HepG2 (cell line): ENCODE results near the gene BSG. TPM values are rescaled to one million over a fixed set of nuclear protein-coding genes. Genes with fewer than 3 reads are reported as not detected.

Experiments
- ATAC-seq: fragments of 200-7000 bp; cut with Tn5 transposase; 3 replicates; pipeline ENCODE4 v1.9.1; 2020; ENCODE audit warnings: mild to moderate bottlenecking, moderate library complexity
- BruUV-seq: library from RNA; stranded (reverse); fragments of 400-500 nt; replicated peaks from 2 replicates; lab custom pipeline; 2021; lab: Mats Ljungman, UMichigan
- CTCF ChIA-PET: fragments of 300-600 bp; formaldehyde crosslinking; extraction: SDS; loops from one replicate; lab custom pipeline; 2021; ENCODE audit warnings: low total read pairs, inconsistent platforms, low intra/inter-chr PET ratio; lab: Yijun Ruan, JAX
- POLR2A ChIA-PET: fragments of 350-600 bp; sonication (Branson Sonifier 250); formaldehyde crosslinking; loops from one replicate; lab custom pipeline; 2020; ENCODE audit warnings: antibody characterized with exemption, inconsistent platforms; lab: Yijun Ruan, JAX
- DNase-seq: peaks from one replicate; pipeline ENCODE4 v3.0.0-alpha.2; 2015; ENCODE audit warnings: low spot score
- FAIRE-seq: peaks from 3 replicates; lab custom pipeline; 2011; peaks lifted over from hg19 to GRCh38; lab: Jason Lieb, UNC
- H2AFZ ChIP-seq: one replicate; pipeline ENCODE4 v1.6.1; 2011; ENCODE audit warnings: low read length, inconsistent platforms
- H3K27ac ChIP-seq: fragments of 300-600 bp; 3 replicates; pipeline ENCODE4 v1.8.0; 2011; ENCODE audit warnings: mixed run types, mild to moderate bottlenecking, mixed read lengths, low read length, inconsistent platforms; ENCODE audit not compliant: insufficient read depth; ENCODE audit errors: extremely low read length
- H3K27me3 ChIP-seq, 2 experiments: fragments of 200-600 bp in 1 of 2; 2 replicates in 1 of 2; 3 replicates in 1 of 2; pipeline versions ENCODE4 v1.6.0 to v1.8.0; 2011; ENCODE audit warnings: low read length in 2 of 2, mild to moderate bottlenecking in 2 of 2, moderate library complexity in 2 of 2, inconsistent platforms in 1 of 2; ENCODE audit not compliant: insufficient read depth in 2 of 2, control insufficient read depth in 1 of 2
- H3K36me3 ChIP-seq, 2 experiments: fragments of 200-600 bp in 1 of 2; replicated peaks in 1 of 2; 2 replicates in 1 of 2; 3 replicates in 1 of 2; pipeline versions ENCODE4 v1.5.1 to v1.8.0; 2011; ENCODE audit warnings: low read length in 2 of 2, inconsistent platforms in 1 of 2; ENCODE audit not compliant: insufficient read depth in 2 of 2, control insufficient read depth in 1 of 2
- H3K4me1 ChIP-seq: 2 replicates; pipeline ENCODE4 v1.5.1; 2012; ENCODE audit warnings: low read length, inconsistent platforms; ENCODE audit not compliant: insufficient read depth
- H3K4me2 ChIP-seq: 2 replicates; pipeline ENCODE4 v1.6.0; 2011; ENCODE audit warnings: low read depth, low read length, inconsistent platforms
- H3K4me3 ChIP-seq, 3 experiments: fragments of 200-600 bp in 1 of 3; sonication (generic), shearing (Covaris generic) in 1 of 3; replicated peaks in 1 of 3; 2 replicates each; pipeline ENCODE4 v1.5.1; 2011 to 2016; ENCODE audit warnings: low read length in 3 of 3, inconsistent platforms in 2 of 3, low read depth in 2 of 3, mild to moderate bottlenecking in 2 of 3, control low read depth in 1 of 3, mixed read lengths in 1 of 3; ENCODE audit not compliant: insufficient read depth in 1 of 3
- H3K79me2 ChIP-seq: one replicate; pipeline ENCODE4 v1.6.1; 2011; ENCODE audit warnings: low read length, inconsistent platforms; ENCODE audit not compliant: insufficient read depth
- H3K9ac ChIP-seq: 2 replicates; pipeline ENCODE4 v1.6.0; 2011; ENCODE audit warnings: mild to moderate bottlenecking, low read depth, low read length, inconsistent platforms; ENCODE audit not compliant: insufficient read depth
- H3K9me3 ChIP-seq: 2 replicates; pipeline ENCODE4 v1.5.1; 2012; ENCODE audit warnings: mild to moderate bottlenecking, low read length
- H4K20me1 ChIP-seq: 2 replicates; pipeline ENCODE4 v1.6.0; 2011; ENCODE audit warnings: inconsistent platforms, mild to moderate bottlenecking, low read length, moderate library complexity; ENCODE audit not compliant: insufficient read depth
- HNRNPH1 ChIP-seq: fragments of 200-400 bp; formaldehyde crosslinking; optimal IDR thresholded peaks from 2 replicates; pipeline ENCODE3; 2017; ENCODE audit warnings: mild to moderate bottlenecking, low read depth, low read length
- NBN ChIP-seq: fragments of 450-650 bp; conservative IDR thresholded peaks from 2 replicates; pipeline ENCODE4 v1.6.1; 2017
- POLR2A ChIP-seq, 2 experiments: IDR thresholded peaks; 2 replicates each; pipeline ENCODE4 v1.6.1; 2011; ENCODE audit warnings: low read depth in 2 of 2, low read length in 2 of 2, mild to moderate bottlenecking in 1 of 2, moderate library complexity in 1 of 2; ENCODE audit not compliant: insufficient read depth in 1 of 2
- POLR2AphosphoS5 ChIP-seq: IDR thresholded peaks from 2 replicates; pipeline ENCODE4 v1.6.1; 2012; ENCODE audit warnings: low read depth, low read length
- SP4 ChIP-seq: sonication (generic); formaldehyde crosslinking; IDR thresholded peaks from 2 replicates; pipeline ENCODE4 v1.8.1; 2023; ENCODE audit warnings: mild to moderate bottlenecking, missing genetic modification reagents
- ZNF747 ChIP-seq: sonication (generic); formaldehyde crosslinking; IDR thresholded peaks from 2 replicates; pipeline ENCODE4 v1.8.1; 2023; ENCODE audit warnings: missing genetic modification reagents, mild to moderate bottlenecking, borderline replicate concordance
- WGBS: methylation state at CpG from one replicate; pipeline ENCODE4 v1.1.6; 2017; ENCODE audit warnings: low lambda C conversion rate; 5-methylcytosine and 5-hydroxymethylcytosine counted together
- in situ Hi-C: cut with HindIII; loops from 2 replicates; pipeline ENCODE4 v1.10.0; 2017; ENCODE audit warnings: low pct_unique_long_range_greater_than_20kb; ENCODE audit not compliant: extremely low pct_ligation_motif_present
- intact Hi-C: fragments of 100-400 bp; cut with micrococcal nuclease; formaldehyde crosslinking; loops from one replicate; pipeline ENCODE4 v1.10.0; 2022; ENCODE audit not compliant: unreplicated experiment
- polyA plus RNA-seq, 8 experiments: library from polyadenylated mRNA; depleted of rRNA in 3 of 8; stranded (reverse) in 7 of 8; unstranded in 1 of 8; fragments of >200 nt; fragmentation: Illumina TruSeq in 4 of 8; extraction: Trizol in 4 of 8; gene quantifications; 2 replicates each; pipeline versions ENCODE4 v1.2.1 to v1.2.3, GENCODE V29; 2011 to 2016; ENCODE audit warnings: low read depth in 4 of 8, missing spikeins in 1 of 8, mixed read lengths in 1 of 8; ENCODE audit not compliant: insufficient read depth in 1 of 8
- total RNA-seq, 5 experiments: library from RNA; depleted of rRNA; stranded (reverse); fragments of >200 nt; fragmentation: Illumina TruSeq; extraction: Trizol; gene quantifications; 2 replicates each; pipeline ENCODE4 v1.2.3, GENCODE V29; 2016; ENCODE audit warnings: low read depth in 1 of 5
- TF ChIP-seq, protein P1 (sequence below): sonication (generic); formaldehyde crosslinking; IDR thresholded peaks from 2 replicates; pipeline ENCODE4 v1.5.1; 2020; ENCODE audit warnings: mild to moderate bottlenecking, moderate library complexity, missing genetic modification reagents

Gene BSG
- total and polyA plus RNA-seq, 2 of the 13 experiments (the other 11 are each of a cell fraction or from before 2014, with no cell fraction given), result 309 to 754 TPM

DNA sequence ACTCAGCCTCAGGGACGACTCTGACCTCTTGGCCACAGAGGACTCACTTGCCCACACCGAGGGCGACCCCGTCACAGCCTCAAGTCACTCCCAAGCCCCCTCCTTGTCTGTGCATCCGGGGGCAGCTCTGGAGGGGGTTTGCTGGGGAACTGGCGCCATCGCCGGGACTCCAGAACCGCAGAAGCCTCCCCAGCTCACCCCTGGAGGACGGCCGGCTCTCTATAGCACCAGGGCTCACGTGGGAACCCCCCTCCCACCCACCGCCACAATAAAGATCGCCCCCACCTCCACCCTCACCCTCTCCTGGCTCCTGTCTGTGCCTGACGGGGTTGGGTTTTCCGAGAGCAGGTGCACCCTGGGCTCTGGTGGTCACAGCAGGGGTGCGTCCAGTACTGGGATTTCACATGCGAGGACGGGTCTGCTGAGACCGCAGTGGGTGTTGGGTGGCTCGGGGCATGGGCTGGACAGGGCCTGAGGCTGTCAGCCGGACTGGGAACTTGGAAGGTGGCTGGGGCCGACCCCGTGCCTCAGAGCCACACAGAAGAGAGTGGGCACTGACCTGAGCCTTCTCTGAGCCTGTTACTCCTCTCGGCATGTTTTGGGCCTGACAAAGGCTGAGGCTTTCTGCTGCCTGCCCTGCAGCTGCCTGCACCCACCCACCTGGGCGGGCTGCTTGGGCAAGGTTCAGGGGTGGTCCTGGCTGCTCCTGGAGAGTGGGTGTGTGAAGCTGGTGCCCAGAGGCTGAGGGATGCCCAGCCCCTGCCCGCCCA, 11.0 kb downstream of the BSG start:
- ChIA-PET CTCF (interaction anchor here (1.2 to 2.4 kb wide), 3 partner anchors 22 to 82 kb away, joined by 3 to 9 read pairs (median 4); no protein-coding TSS in a partner anchor), POLR2A (interaction anchor here (1.7 kb wide), 1 partner anchor 9 kb away, joined by 11 read pairs; no protein-coding TSS in a partner anchor)
- H3K4me2 ChIP-seq, result no peak overlapping the region
- no peak overlapping the region for H3K27ac ChIP-seq
- FAIRE-seq (no peak), DNase-seq (no peak), ATAC-seq (no peak)
- H2AFZ ChIP-seq, result no peak overlapping the region
- no peak overlapping the region for H3K4me3 ChIP-seq
- peaks cover 55% of the 10 kb centered on the region for H4K20me1 ChIP-seq
- intact Hi-C loops (loop anchor here (10.0 kb wide), 1 partner anchor 81 kb away; the partner anchor contains the start of gene RNF126), in situ Hi-C loops (loop anchor here (10.0 kb wide), 1 partner anchor 151 kb away; no protein-coding TSS in a partner anchor)
- H3K79me2 ChIP-seq, result peaks cover 14% of the 10 kb centered on the region
- H3K36me3 ChIP-seq, result peaks cover 21 to 34% of the 10 kb centered on the region in 2 experiments; a peak in 4 of 5 replicates
- H3K27me3 ChIP-seq, result peaks cover 1 to 9% of the 10 kb centered on the region in 2 experiments
- TF ChIP-seq POLR2AphosphoS5 (peak; percentile 38), ZNF747 (no peak), SP4 (CRISPR knock-in tag) (0 out of 2 replicates have a peak, but pooled peaks have one; percentile 0), NBN (no peak), POLR2A (IDR thresholded peaks at IDR 0.05; ENCODE audit: insufficient read depth in 1 of 2, low read depth in 2 of 2, low read length in 2 of 2) (peak in 1 of 2 experiments; percentile 25; a peak in 1 of 4 replicates), HNRNPH1 (no peak)
- TF ChIP-seq, protein P1, sequence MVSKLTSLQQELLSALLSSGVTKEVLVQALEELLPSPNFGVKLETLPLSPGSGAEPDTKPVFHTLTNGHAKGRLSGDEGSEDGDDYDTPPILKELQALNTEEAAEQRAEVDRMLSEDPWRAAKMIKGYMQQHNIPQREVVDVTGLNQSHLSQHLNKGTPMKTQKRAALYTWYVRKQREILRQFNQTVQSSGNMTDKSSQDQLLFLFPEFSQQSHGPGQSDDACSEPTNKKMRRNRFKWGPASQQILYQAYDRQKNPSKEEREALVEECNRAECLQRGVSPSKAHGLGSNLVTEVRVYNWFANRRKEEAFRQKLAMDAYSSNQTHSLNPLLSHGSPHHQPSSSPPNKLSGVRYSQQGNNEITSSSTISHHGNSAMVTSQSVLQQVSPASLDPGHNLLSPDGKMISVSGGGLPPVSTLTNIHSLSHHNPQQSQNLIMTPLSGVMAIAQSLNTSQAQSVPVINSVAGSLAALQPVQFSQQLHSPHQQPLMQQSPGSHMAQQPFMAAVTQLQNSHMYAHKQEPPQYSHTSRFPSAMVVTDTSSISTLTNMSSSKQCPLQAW (CRISPR knock-in tag), result peak; percentile 36; the same call in 1 of the 2 replicates
- H3K9me3 ChIP-seq, result no peaks in the 10 kb centered on the region
- 93% methylated on average over 22 of the region's 27 CpGs for WGBS
- H3K4me1 ChIP-seq, result peaks cover 25% of the 10 kb centered on the region
- H3K9ac ChIP-seq, result no peak overlapping the region
- no TSS peak for BruUV-seq
